Keratinocyte (primary cell): Measurements from ENCODE around the gene FGF10.

Experiments used
- CTCF ChIP-seq, 3 experiments: IDR thresholded peaks in 1 of 3; conservative IDR thresholded peaks in 1 of 3; optimal IDR thresholded peaks in 1 of 3; 2 replicates in 2 of 3; 3 replicates in 1 of 3; pipeline versions ENCODE3 to v1.5.1; 2011; ENCODE audit warnings: low read length in 3 of 3, mild to moderate bottlenecking in 3 of 3, moderate library complexity in 2 of 3, control low read depth in 1 of 3, inconsistent platforms in 1 of 3; ENCODE audit not compliant: insufficient read depth in 2 of 3; ENCODE audit errors: extremely low read depth in 1 of 3
- EZH2 ChIP-seq: IDR thresholded peaks from one replicate; pipeline ENCODE4 v1.6.1; 2012; ENCODE audit warnings: inconsistent platforms, mild to moderate bottlenecking, low read length, moderate library complexity

GRCh38 chr5:44336708-44337107 is 52.5 kb downstream of the FGF10 start:
- no peak for TF ChIP-seq CTCF (optimal IDR thresholded peaks at IDR 0.05 in 1 of 3, IDR thresholded peaks at IDR 0.05 in 1 of 3, conservative IDR thresholded peaks at IDR 0.05 in 1 of 3; ENCODE audit: extremely low read depth in 1 of 3, insufficient read depth in 2 of 3, low read length in 3 of 3)
- no peak for TF ChIP-seq EZH2
